DMS79 treated with DMSO at 0.1 percent for 48 hours (cell line): Measurements from ENCODE around the gene IRF8.

ENCODE experiments used
- DNase-seq: peaks from one replicate; lab custom pipeline; 2025; lab: John Stamatoyannopoulos, UW

Gene IRF8

DNA sequence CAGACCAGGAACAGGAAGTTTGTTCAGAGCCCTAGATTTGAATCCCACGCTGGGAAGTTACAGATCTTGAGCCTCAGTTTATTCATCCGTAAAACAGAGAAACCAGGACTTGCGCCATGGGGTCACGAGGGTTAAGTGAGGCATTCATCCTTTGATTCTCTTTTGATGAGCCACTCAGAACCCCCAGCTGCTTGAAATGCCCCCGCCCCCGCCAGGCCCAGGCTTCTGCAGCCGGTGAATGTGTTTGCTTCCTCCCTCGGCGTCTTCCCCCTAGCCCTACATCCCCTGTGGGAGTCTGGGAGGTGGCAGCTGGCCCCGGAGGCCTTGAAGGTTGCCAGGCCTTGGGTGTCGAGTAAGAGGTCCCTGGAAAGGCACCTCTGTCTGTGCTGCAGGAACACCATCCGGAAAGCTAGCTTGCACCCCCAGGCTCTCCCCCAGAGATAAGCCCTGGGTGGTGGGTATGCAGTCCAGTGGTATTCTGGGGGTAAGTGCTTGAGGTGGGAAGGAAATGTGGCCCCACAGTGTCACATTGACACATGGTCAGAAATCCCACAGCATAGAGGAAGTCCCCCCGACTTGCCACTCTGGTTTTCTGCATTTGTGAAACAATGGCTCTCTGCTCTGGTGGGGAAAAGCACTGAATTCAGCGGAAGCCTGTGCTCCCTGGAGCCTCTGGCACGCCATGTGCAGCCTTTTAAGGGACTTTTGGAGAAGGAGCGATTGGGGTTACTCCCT is 14.9 kb downstream of the IRF8 start:
- no peak for DNase-seq

DNA sequence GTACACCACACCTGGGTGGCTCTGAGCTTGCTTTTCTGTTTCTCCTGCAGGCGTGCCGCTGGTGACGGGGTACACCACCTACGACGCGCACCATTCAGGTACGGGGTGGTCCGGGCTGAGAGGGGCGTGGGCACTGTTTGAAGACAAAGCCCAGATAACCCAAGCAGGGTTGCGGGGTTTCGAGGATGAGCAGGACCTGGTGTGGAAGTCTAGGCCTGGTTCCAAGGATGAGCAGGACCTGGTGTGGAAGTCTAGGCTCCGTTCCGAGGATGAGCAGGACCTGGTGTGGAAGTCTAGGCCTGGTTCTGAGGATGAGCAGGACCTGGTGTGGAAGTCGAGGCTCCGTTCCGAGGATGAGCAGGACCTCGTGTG is 15.4 kb downstream of the IRF8 start:
- no peak for DNase-seq

DNA sequence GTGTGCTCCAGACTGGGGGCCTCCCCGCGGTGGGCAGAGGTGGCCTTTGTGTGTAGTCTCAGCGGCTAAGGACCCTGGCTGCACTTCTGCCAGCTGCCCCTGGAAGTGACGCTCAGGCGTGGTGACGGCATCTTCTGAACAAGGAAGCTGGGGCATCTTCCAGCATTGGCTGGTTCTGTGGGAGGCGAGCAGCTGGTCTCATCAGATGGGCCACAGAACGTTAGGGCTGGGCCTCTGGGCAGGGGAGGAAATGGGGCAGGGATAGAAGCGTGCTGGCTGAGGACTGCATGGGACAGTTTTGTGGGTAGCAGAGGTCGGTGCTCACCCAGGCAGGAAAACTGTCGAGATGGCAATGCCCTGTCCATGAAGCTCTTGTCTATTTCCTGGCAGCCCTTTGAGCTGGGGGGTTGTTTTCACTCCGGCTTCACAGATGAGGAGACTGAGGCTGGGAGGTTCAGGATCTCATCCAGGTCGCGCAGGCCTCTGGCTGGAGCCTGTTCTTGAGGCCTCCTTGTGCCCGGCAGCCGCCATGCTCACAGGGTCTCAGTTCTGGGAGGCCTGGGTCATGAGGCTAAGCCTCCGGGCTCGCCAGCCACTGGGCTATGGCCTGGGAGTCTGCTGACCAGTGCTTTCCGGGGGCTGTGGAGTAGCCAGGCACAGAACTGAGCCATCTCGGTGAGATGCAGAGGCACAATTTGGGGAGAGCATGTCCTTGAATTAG is 16.3 kb downstream of the IRF8 start:
- DNase-seq, result no peak

DNA sequence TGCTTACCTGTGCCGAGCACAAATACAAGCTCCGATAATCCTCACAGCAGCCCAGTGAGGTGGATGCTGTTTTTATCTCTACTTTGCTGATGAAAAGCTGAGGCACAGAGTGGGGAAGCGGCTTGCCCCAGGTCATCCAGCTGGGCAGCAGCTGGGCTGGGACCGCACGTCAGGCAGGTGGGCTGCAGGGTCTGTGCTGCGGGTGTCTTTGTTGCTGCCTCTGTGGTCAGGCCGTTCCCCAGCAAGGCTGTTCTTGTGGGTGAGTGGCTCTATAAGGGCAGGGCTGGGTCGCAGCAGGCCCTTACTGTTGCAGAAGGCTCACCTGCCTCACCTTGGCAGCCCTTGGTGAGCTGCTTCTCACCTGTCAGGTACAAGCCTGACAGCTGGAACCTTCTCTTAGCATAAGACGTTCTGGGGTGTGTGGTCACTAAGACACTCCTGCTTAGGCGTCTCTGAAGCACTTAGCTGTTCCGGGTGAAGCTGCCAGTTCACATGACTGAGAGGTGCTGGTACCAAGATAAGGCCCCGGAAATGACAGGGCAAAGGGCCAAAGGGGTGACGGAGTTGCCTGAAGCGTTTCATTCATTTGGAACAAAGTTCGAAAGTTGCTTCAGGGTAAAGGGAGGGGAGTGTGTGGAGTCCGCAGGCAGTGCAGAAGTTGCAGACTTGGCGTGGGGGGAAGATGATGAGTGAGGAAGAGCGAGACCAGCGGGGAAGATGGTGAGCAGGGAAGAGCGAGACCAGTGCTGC is 17.4 kb downstream of the IRF8 start:
- DNase-seq, result peak; percentile 61

DNA sequence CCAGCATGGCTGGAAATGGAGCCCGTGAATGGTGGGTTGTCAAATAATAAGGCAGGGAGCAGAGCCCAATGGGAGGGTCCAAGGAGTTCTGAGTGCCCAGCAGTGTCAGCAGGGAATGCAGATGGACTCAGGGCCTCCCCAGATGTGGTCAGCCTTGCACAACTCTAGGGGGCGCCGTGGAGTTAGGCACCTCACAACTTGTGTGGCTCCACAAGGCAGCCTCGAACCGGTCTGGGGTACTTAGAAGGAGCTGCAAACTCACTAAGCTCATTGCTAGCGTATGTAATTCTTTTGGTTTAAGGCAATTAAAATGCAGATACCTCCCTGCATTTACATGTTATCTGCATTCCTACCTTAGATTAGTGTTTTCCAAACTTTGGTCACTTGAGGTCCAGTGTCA is 18.1 kb downstream of the IRF8 start:
- no peak for DNase-seq

DNA sequence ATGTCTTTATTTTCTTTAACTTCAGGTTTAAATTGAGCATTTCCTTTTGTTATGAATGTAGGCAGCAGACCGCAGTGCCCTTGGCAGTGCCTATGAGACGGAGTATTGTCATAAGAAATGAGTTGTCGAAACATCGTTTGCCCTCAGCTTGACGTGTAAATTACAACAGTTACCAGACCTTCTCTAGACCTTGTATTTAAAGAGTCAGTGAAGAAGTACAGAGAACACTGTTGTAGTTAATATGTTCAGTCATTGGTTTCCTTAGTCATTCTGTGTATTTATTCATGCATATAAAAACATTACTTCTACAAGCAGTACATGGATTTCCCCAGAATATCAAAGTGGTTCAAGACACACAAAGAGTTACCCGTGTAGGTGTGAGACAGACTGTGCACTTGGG is 19.0 kb downstream of the IRF8 start:
- no peak for DNase-seq

DNA sequence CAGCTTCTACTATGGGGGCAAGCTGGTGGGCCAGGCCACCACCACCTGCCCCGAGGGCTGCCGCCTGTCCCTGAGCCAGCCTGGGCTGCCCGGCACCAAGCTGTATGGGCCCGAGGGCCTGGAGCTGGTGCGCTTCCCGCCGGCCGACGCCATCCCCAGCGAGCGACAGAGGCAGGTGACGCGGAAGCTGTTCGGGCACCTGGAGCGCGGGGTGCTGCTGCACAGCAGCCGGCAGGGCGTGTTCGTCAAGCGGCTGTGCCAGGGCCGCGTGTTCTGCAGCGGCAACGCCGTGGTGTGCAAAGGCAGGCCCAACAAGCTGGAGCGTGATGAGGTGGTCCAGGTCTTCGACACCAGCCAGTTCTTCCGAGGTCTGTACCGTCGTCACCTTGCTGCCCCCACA is 19.5 kb downstream of the IRF8 start:
- no peak for DNase-seq

DNA sequence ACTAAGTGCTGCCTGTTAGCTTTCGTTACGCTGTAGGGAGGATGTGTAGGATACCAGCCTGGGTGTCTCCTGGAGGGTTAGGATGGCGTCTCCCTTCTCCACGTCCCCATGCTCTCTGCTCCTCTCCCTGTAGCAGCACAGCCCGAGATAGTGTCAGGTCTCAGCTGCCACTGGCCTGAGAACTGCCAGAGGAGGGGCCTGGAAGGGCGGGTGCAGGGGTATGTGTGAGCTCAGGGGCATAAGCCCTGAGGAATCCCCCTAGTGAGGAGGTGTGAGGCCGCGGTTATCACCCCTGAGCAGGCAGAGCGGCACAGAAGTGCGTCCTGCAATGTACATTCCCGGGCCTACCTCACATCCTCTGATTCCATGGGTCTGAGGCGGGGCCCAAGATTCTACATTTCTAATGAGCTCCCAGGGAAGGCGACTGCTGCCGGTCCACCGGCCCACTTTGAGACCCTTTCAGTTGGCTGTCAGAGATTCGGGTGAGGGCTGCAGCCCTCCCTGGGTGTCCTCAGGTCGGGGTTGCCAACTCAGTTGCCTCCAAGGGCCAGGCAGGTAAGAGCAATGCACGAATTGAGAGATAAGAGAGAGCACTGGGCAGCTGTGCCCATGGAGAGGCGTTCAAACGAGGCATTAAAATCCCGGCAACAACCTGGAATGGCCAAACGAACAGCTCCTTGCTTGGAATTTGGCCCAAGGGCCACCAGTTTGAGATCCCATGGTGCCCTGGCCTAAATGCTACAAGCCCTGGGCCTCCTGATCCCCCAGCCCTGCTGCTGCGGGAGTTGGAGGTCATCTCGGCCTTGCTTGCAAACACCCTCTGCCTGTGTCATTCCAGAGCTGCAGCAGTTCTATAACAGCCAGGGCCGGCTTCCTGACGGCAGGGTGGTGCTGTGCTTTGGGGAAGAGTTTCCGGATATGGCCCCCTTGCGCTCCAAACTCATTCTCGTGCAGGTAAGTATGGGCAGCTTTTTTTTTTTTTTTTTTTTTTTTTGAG is 20.6 kb downstream of the IRF8 start:
- no peak for DNase-seq

DNA sequence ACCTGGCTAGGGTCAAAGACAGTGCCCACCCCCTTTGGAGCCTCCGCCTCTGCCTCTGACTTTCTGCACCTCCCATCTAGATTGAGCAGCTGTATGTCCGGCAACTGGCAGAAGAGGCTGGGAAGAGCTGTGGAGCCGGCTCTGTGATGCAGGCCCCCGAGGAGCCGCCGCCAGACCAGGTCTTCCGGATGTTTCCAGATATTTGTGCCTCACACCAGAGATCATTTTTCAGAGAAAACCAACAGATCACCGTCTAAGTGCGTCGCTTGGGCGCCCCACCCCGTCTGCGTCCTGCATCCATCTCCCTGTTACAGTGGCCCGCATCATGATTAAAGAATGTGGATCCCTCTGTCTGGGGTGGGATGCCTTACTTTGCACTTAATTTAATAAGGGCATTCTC is 22.1 kb downstream of the IRF8 start:
- DNase-seq, result no peak

DNA sequence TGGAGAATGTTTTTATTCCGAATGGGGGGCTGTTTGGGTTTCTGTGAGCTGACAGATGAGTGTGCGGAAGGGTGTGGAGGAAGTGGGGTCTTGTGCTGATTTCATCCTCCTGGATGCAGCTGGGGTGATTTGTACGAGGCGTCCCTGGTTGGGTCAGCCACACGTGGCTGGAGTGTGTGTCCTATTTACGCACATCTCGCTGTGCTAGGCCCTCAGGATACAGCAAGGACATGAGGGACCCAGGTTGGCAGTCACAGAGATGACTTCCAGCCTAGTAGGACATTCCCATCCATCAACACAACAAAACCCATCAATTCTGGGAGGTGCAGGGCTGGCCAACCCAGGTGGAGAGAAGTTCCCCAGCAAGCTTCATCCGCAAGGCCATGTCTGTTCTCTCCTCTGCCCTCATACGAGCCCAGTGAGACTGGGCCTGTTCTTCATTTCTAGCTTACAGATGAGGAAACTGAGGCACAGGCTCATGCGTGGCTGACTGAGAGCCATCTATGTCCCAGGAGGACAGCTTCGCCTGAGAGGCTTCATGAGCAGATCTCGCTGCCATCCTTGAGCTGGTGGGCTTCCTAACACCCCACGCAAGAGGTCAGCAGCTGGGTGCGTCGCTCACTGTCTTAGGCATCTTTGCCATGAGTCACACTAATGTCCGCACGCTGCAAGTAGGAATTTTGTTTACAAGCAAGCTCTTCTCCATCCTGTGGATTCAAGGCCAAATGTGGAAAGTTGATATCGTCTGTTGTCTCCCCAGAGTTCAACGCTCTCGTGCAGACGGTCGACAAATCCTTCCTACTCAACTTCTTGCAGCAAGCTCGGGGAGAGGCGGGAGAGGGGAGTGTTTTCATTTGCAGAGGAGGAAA is 24.4 kb downstream of the IRF8 start:
- DNase-seq, result no peak

DNA sequence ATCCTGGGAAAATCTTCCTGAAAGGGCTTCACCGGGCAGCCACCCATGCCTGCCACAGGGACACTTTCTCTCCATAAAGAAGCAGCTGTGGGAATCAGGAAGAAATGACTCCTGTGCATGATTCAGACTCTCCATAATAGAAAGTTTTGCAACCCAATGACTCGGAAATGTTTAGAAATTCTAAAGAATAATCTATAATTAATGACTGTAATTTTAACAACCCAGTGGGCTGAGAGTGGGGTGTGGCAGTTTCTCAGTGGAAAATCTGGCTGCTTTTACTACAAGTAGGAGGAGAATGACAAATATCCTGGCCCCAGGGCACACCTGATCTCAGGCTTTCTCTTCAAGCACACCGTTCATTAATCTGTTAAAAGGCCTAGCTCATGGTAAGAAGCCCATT is 25.7 kb downstream of the IRF8 start:
- DNase-seq, result peak; percentile 52

DNA sequence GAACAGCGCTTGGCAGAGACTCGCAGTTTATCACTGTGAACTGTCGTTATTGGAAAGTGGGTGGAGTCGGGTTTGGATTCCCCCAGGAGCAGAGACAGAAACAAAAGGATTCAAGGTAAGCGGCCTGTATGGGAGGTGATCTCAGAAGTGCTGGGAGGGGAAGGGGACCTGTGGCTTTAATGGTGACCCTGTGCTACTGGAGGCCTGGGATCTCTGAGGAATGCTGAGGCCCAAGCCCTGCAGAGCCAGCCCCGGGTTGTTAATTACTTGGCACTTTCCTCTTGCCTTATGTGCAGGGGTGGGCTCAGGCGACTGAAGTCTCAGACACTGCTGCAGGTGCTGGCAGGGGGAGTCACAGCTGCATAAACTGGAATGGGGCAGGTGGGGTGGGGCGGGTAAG is 27.4 kb downstream of the IRF8 start:
- DNase-seq, result no peak

DNA sequence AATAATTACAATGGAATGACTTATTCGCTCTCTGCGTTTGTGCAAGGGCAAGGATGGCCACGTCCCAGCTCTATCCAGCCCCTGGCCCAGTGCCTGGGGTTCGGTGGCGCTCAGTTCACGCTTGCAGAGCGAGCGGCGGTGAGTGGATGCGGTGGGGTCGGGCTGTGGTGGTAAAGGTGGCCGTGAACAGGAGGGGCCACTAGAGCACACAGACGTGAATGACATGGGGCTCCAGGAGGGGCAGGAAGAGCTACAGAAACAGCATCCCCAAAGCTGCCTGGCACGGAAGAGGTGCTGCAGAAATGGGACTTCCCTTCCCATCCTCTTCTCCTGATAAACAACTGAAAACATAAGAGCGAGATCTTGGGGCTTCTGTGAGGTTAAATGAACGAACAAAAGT is 28.4 kb downstream of the IRF8 start:
- DNase-seq, result no peak

DNA sequence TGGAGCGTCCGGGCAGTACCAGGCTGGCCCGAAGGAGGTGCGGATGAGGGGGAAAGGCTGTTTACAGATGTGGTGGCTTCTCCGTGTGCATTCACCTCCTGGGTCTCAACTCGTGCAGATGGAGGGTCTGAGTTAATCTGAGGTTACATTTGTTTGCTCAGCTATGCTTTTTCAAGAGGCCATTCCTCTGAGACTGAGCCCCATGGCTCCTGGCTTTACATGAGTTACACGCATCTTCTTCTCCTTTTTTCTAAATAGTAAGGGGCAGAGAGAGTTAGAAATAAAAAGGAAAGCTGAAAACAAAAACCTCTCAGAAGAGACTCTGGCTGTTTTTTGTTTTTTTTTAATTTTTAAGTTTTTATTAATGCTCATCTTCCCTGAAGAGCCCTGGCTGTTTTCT is 29.0 kb downstream of the IRF8 start:
- DNase-seq, result peak; percentile 30

DNA sequence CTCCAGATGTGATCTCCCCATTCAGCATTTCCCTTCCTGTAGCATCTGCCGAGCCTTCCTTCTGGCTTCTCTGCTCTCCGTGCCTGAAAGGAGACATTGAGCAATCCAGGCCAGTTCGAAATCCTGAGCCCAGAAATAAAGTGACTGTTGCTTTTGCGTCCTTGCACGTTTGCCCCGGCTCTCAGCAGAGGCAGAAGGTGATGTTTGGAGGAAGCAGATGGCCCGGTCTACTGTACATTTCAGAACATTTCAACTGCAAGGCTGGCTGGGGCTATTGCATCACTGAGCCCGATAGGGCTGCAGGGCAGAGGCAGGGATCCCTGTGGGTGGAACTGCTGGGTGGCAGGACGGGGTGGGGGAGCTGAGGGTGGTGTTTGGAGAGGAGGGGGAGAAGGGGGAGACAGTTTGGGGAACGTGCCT is 29.4 kb downstream of the IRF8 start:
- DNase-seq, result peak; percentile 12

DNA sequence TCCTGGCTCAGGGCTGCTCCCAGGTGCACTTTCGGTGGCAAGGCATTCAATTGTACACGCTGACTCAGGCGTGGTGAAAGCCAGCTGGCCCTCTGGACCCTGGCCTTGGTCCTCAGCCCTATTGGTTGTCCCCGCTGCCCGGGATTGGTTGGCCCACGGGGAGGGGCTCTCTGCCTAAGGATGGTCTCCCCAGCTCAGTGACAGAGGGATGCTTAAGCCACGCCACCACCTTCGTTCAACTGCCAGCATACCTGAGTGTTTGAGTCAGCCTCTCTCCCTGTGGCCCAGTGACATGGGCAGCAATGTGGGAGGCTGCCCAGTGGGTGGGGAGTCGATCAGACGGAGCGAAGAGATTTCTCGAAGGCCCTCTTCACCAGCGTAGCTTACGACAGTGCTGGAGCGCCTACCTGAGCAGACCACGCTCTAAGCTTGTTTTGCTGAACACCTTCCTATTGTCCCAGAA is 30.3 kb downstream of the IRF8 start:
- peak; percentile 79 for DNase-seq

DNA sequence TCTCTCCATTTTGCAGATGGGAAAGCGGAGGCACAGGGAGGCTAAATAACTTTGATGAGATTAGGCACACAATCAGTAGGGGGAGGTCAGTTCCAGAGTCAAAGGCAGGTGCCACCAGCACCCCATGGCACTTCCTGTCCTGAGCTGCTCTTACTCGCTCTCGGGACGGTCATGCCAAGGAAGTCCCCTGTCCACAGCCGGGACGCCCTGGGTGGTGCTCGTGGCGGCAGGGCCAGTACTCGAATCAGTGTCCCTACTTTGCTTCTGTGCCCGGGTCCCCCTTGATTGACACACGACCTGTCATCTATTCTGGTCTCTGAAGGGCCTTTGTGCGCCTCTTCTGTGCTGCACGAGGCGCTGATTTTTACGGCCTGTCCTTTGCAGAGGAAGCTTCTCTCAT is 31.3 kb downstream of the IRF8 start:
- DNase-seq, result no peak

DNA sequence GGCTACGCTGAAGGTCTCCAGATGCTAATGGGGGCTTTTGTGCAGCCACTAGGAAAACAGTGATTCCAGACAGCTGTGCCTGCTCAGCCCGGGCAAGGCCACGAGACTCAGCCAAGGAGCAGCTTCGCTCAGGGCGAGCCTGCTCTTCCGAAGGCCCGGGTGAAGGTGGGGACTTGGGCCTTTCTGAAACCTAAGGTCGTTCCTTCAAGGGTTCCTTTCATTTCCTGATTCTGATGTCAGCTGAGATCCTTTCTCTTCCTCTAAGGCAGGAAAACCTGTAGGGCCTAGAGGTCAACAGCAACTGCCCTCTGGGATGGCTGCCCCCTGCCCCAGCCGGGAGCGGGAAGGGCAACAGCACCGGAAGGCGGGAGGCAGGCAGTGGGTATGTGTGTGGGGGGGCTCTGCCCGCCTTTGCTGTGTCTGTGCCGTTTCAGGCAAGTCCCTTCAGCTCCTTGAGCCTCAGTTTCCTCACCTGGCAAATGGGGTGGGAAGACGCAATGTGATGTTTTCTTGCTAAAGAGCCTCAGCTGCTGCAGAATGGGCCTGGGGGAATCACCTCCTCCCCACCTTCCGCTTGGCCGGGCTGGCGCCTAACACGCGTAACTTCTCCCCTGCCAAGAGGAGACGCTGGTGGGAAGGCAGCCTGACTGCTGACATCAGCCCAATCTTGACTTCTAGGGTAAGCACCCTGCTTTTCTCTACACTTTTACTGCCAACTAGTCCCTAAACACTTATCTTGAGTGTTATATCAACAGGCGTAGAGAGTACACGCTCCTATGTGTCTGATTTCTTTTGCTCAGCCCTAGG is 32.8 kb downstream of the IRF8 start:
- peak; percentile 59 for DNase-seq

DNA sequence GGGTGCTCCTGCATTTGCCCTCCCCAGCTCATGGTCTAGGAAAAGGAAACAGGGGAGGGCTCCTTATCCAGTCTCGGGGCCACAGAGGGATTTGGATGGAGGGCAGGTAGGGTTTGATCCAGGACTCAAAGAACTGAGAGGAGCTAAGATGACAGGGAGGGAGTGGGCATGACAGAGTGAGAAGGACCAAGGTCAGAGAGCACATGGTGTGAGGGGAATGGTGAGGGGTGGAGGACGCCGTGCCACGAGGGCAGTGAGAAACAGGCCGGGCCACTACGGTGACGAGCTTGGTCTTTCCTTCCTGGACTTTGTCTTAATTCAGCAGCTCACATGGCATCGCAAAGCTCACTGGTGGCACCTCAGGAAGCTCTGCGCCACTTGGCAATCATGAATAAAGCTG is 35.2 kb downstream of the IRF8 start:
- DNase-seq, result no peak

DNA sequence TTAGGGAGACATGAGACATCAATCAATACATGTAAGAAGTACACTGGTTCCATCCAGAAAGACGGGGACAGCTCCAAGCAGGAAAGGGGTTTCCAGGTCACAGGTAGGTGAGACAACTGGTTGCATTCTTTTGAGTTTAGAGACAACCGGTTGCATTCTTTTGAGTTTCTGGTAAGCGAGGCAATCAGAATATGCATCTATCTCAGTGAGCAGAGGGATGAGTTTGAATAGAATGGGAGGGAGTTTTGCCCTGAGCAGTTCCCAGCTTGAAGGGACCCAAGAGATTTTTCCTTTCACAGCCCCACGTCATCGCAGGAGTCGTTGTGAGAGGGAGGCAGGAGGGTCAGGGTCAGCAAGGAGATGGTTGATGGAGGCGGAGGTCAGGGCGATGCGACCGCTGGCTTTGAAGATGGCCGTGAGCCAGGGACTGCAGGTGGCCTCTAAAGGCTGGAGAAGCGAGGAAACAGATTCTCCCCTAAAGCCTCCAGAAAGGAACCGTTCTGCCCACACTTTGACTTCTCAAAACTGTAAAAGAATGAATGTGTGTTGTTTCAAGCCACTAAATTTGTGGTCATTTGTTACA is 36.5 kb downstream of the IRF8 start:
- DNase-seq, result no peak
